Large intestine (tissue), 3 donors: ENCODE data around the gene BDKRB1. TPM values are rescaled to one million over a fixed set of nuclear protein-coding genes. Genes with fewer than 3 reads are reported as not detected.

Source experiments
- DNase-seq, 2 donors: peaks; one replicate each; pipeline versions ENCODE4 v3.0.0 to v3.0.0-alpha.2; 2013
- H3K27ac ChIP-seq: one replicate; pipeline ENCODE4 v1.5.1; 2013; ENCODE audit warnings: low read length
- H3K27me3 ChIP-seq: 2 replicates; pipeline ENCODE4 v1.6.1; 2013; ENCODE audit warnings: low read length; ENCODE audit not compliant: control insufficient read depth, insufficient read depth
- H3K36me3 ChIP-seq: 2 replicates; pipeline ENCODE4 v1.6.1; 2013; ENCODE audit warnings: low read length; ENCODE audit not compliant: control insufficient read depth, insufficient read depth
- H3K4me1 ChIP-seq: one replicate; pipeline ENCODE4 v1.6.1; 2013; ENCODE audit warnings: low read length; ENCODE audit not compliant: control insufficient read depth, insufficient read depth
- H3K4me3 ChIP-seq: one replicate; pipeline ENCODE4 v1.5.1; 2013; ENCODE audit warnings: low read length
- H3K9me3 ChIP-seq: one replicate; pipeline ENCODE4 v1.6.1; 2013; ENCODE audit warnings: mild to moderate bottlenecking, low read depth, low read length, moderate library complexity; ENCODE audit not compliant: control insufficient read depth
- WGBS: methylation state at CpG from one replicate; pipeline ENCODE4 v1.1.5; 2013; ENCODE audit warnings: low lambda C conversion rate; ENCODE audit not compliant: insufficient coverage; 5-methylcytosine and 5-hydroxymethylcytosine counted together
- polyA plus RNA-seq: library from polyadenylated mRNA; unstranded; fragments of 120-200 nt; gene quantifications from one replicate; pipeline ENCODE4 v1.2.1, GENCODE V29; 2013

Gene BDKRB1
- polyA plus RNA-seq, 1 donor = 5.4 TPM

- WGBS = no CpG with 5 or more reads among the region's 4 CpGs
Observed at GRCh38 chr14:96256407-96256806, 397 bp downstream of the BDKRB1 start.

GRCh38 chr14:96257056-96257455 is 1.0 kb downstream of the BDKRB1 start:
- no peak overlapping the region for H3K4me3 ChIP-seq

More at GRCh38 chr14:96256407-96256806, 397 bp downstream of the BDKRB1 start:
- DNase-seq = no peak
- no peak overlapping the region for H3K4me3 ChIP-seq
- no peaks in the 10 kb centered on the region for H3K36me3 ChIP-seq
- H3K9me3 ChIP-seq = no peaks in the 10 kb centered on the region
- no peak overlapping the region for H3K27ac ChIP-seq
- H3K4me1 ChIP-seq = peaks cover 7% of the 10 kb centered on the region
- H3K27me3 ChIP-seq = no peaks in the 10 kb centered on the region

GRCh38 chr14:96257900-96258299 is 1.9 kb downstream of the BDKRB1 start:
- H3K9me3 ChIP-seq = no peaks in the 10 kb centered on the region
- H3K36me3 ChIP-seq = no peaks in the 10 kb centered on the region
- no peak overlapping the region for H3K4me3 ChIP-seq
- no peak for DNase-seq
- H3K27me3 ChIP-seq = no peaks in the 10 kb centered on the region
- H3K27ac ChIP-seq = no peak overlapping the region
- peaks cover 1% of the 10 kb centered on the region for H3K4me1 ChIP-seq

More at GRCh38 chr14:96257056-96257455, 1.0 kb downstream of the BDKRB1 start:
- H3K27ac ChIP-seq = no peak overlapping the region
- no peak for DNase-seq
- no peaks in the 10 kb centered on the region for H3K36me3 ChIP-seq
- no peaks in the 10 kb centered on the region for H3K9me3 ChIP-seq
- peaks cover 5% of the 10 kb centered on the region for H3K4me1 ChIP-seq
- no CpG with 5 or more reads among the region's 8 CpGs for WGBS
- no peaks in the 10 kb centered on the region for H3K27me3 ChIP-seq

GRCh38 chr14:96260341-96260821 is 4.4 kb downstream of the BDKRB1 start:
- no peak overlapping the region for H3K27ac ChIP-seq
- no peaks in the 10 kb centered on the region for H3K27me3 ChIP-seq
- no CpG with 5 or more reads among the region's 2 CpGs for WGBS
- no peaks in the 10 kb centered on the region for H3K4me1 ChIP-seq
- H3K4me3 ChIP-seq = no peak overlapping the region
- DNase-seq = no peak
- no peaks in the 10 kb centered on the region for H3K36me3 ChIP-seq
- H3K9me3 ChIP-seq = peaks cover 6% of the 10 kb centered on the region

- Histone ChIP-seq H3K27ac (no peak overlapping the region), H3K4me1 (no peaks in the 10 kb centered on the region), H3K27me3 (no peaks in the 10 kb centered on the region), H3K36me3 (no peaks in the 10 kb centered on the region), H3K9me3 (peaks cover 6% of the 10 kb centered on the region), H3K4me3 (no peak overlapping the region)
- DNase-seq = no peak
- WGBS = no CpG with 5 or more reads among the region's 5 CpGs
Observed at GRCh38 chr14:96261053-96261452, 5.0 kb downstream of the BDKRB1 start.

GRCh38 chr14:96261772-96262655 is 6.0 kb downstream of the BDKRB1 start:
- H3K9me3 ChIP-seq = peaks cover 6% of the 10 kb centered on the region
- 100% methylated on average over 3 of the region's 16 CpGs for WGBS

GRCh38 chr14:96263347-96264199 is 7.6 kb downstream of the BDKRB1 start:
- no peak overlapping the region for H3K27ac ChIP-seq
- WGBS = no CpG with 5 or more reads among the region's 20 CpGs
- H3K4me3 ChIP-seq = no peak overlapping the region
- DNase-seq = peak in 1 of 2 donors; percentile 52
- H3K4me1 ChIP-seq = peaks cover 1% of the 10 kb centered on the region
- no peaks in the 10 kb centered on the region for H3K27me3 ChIP-seq
- H3K9me3 ChIP-seq = peaks cover 6% of the 10 kb centered on the region
- no peaks in the 10 kb centered on the region for H3K36me3 ChIP-seq

More at GRCh38 chr14:96261772-96262655, 6.0 kb downstream of the BDKRB1 start:
- no peak for DNase-seq
- Histone ChIP-seq H3K27me3 (no peaks in the 10 kb centered on the region), H3K27ac (no peak overlapping the region), H3K4me1 (no peaks in the 10 kb centered on the region), H3K36me3 (no peaks in the 10 kb centered on the region), H3K4me3 (no peak overlapping the region)

- H3K4me3 ChIP-seq = no peak overlapping the region
- DNase-seq = no peak
- H3K9me3 ChIP-seq = peaks cover 6% of the 10 kb centered on the region
- no peak overlapping the region for H3K27ac ChIP-seq
- H3K36me3 ChIP-seq = no peaks in the 10 kb centered on the region
- no CpG with 5 or more reads among the region's 14 CpGs for WGBS
- peaks cover 7% of the 10 kb centered on the region for H3K4me1 ChIP-seq
- no peaks in the 10 kb centered on the region for H3K27me3 ChIP-seq
Observed at GRCh38 chr14:96264200-96264553, 8.2 kb downstream of the BDKRB1 start.

GRCh38 chr14:96264853-96265252 is 8.8 kb downstream of the BDKRB1 start:
- DNase-seq = no peak
- no CpG with 5 or more reads among the region's 3 CpGs for WGBS
- H3K9me3 ChIP-seq = peaks cover 6% of the 10 kb centered on the region

GRCh38 chr14:96265383-96266095 is 9.5 kb downstream of the BDKRB1 start:
- peaks cover 20% of the 10 kb centered on the region for H3K4me1 ChIP-seq
- WGBS = 90% methylated on average over 4 of the region's 16 CpGs

More at GRCh38 chr14:96264853-96265252, 8.8 kb downstream of the BDKRB1 start:
- H3K4me3 ChIP-seq = no peak overlapping the region
- no peaks in the 10 kb centered on the region for H3K27me3 ChIP-seq
- no peaks in the 10 kb centered on the region for H3K36me3 ChIP-seq
- H3K4me1 ChIP-seq = peaks cover 14% of the 10 kb centered on the region
- H3K27ac ChIP-seq = no peak overlapping the region

More at GRCh38 chr14:96265383-96266095, 9.5 kb downstream of the BDKRB1 start:
- H3K4me3 ChIP-seq = no peak overlapping the region
- DNase-seq = no peak
- no peaks in the 10 kb centered on the region for H3K36me3 ChIP-seq
- H3K27ac ChIP-seq = no peak overlapping the region
- peaks cover 6% of the 10 kb centered on the region for H3K9me3 ChIP-seq
- H3K27me3 ChIP-seq = no peaks in the 10 kb centered on the region
